Measurements from ENCODE around the gene TMEM130. TPM values are rescaled to one million over a fixed set of nuclear protein-coding genes. Genes with fewer than 3 reads are reported as not detected.

The TMEM130 gene
- total and polyA plus RNA-seq, 2 experiments from 2014 or later = 1.5 to 2.0 TPM

- Histone ChIP-seq H3K4me3 (no peak overlapping the region), H3K79me2 (replicated peaks; ENCODE audit: insufficient read depth) (no peaks in the 10 kb centered on the region), H2AFZ (no peak overlapping the region), H3K27me3 (ENCODE audit: insufficient read depth) (no peaks in the 10 kb centered on the region), H3K36me3 (ENCODE audit: insufficient read depth) (no peaks in the 10 kb centered on the region), H3K4me1 (ENCODE audit: insufficient read depth) (peaks cover 5% of the 10 kb centered on the region), H3F3A (replicated peaks; ENCODE audit: low read depth) (no peaks in the 10 kb centered on the region), H3K27ac (ENCODE audit: low read depth) (no peak overlapping the region), H3K9me2 (ENCODE audit: insufficient read depth) (peaks cover 12% of the 10 kb centered on the region; the same call in 1 of the 2 replicates), H4K20me1 (replicated peaks; ENCODE audit: insufficient read depth) (no peaks in the 10 kb centered on the region), H3K4me2 (no peak overlapping the region)
- TF ChIP-seq REST (IDR thresholded peaks at IDR 0.05; ENCODE audit: unreplicated experiment) = no peak
- Mint-ChIP-seq H3K4me1 (peaks cover 17% of the 10 kb centered on the region), H3K4me3 (no peak overlapping the region), H3K27me3 (ENCODE audit: insufficient read depth, low read depth, poor library complexity) (peaks cover 9% of the 10 kb centered on the region), H3K27ac (no peak overlapping the region), H3K9me3 (peaks cover 2% of the 10 kb centered on the region; the same call in 2 of the 3 replicates), H3K36me3 (ENCODE audit: low read depth) (no peaks in the 10 kb centered on the region; the same call in 2 of the 3 replicates)
- ATAC-seq = no peak
- DNase-seq (ENCODE audit: low spot score) = no peak
Measured at GRCh38 chr7:98821348-98821747, 48.5 kb downstream of the TMEM130 start.

GRCh38 chr7:98816967-98817710 is 52.7 kb downstream of the TMEM130 start:
- Mint-ChIP-seq H3K27ac (no peak overlapping the region), H3K36me3 (ENCODE audit: low read depth) (no peaks in the 10 kb centered on the region), H3K27me3 (ENCODE audit: insufficient read depth, low read depth, poor library complexity) (peaks cover 8% of the 10 kb centered on the region), H3K4me1 (peaks cover 8% of the 10 kb centered on the region; the same call in 2 of the 3 replicates), H3K4me3 (no peak overlapping the region), H3K9me3 (peaks cover 2% of the 10 kb centered on the region; the same call in 2 of the 3 replicates)
- peaks cover 11% of the 10 kb centered on the region; the same call in 1 of the 2 replicates for H3K9me2 ChIP-seq (ENCODE audit: insufficient read depth)
- H3K4me2 ChIP-seq = no peak overlapping the region
- H3K27ac ChIP-seq (ENCODE audit: low read depth) = no peak overlapping the region
- no peaks in the 10 kb centered on the region for H4K20me1 ChIP-seq (replicated peaks; ENCODE audit: insufficient read depth)
- TF ChIP-seq CREB1 (CRISPR knock-in tag; IDR thresholded peaks at IDR 0.05; ENCODE audit: low read depth) (no peak), ZNF331 (CRISPR knock-in tag; IDR thresholded peaks at IDR 0.05; ENCODE audit: low read depth) (no peak), REST (IDR thresholded peaks at IDR 0.05; ENCODE audit: unreplicated experiment) (no peak), POLR2AphosphoS5 (IDR thresholded peaks at IDR 0.05; ENCODE audit: low read depth) (no peak), EZH2 (IDR thresholded peaks at IDR 0.05; ENCODE audit: low read depth, unreplicated experiment) (no peak)
- no peak overlapping the region for H3K4me3 ChIP-seq
- no peaks in the 10 kb centered on the region for H3K27me3 ChIP-seq (ENCODE audit: insufficient read depth)
- no peak for DNase-seq (ENCODE audit: low spot score)
- no peaks in the 10 kb centered on the region for H3F3A ChIP-seq (replicated peaks; ENCODE audit: low read depth)
- H2AFZ ChIP-seq = no peak overlapping the region
- H3K79me2 ChIP-seq (replicated peaks; ENCODE audit: insufficient read depth) = no peaks in the 10 kb centered on the region
- H3K36me3 ChIP-seq (ENCODE audit: insufficient read depth) = no peaks in the 10 kb centered on the region
- ATAC-seq = no peak
- no peaks in the 10 kb centered on the region; the same call in 1 of the 2 replicates for H3K4me1 ChIP-seq (ENCODE audit: insufficient read depth)
